ENCODE results near the gene COPG1. TPM values are rescaled to one million over a fixed set of nuclear protein-coding genes. Genes with fewer than 3 reads are reported as not detected.

Gene COPG1
- total and polyA plus RNA-seq, 9 of the 15 experiments (the other 6 are each of a cell fraction or from before 2014, with no cell fraction given) = 40.3 to 105 (median 62.4) TPM

GRCh38 chr3:129211772-129212171 is 37.6 kb upstream of the COPG1 start:
- H3K4me3 ChIP-seq = no peak overlapping the region
- peak overlapping the region; percentile 73 for H2AFZ ChIP-seq (ENCODE audit: low read depth, low read length)
- H3K4me2 ChIP-seq (ENCODE audit: insufficient read depth, low read length) = peak overlapping the region; percentile 14; the same call in 1 of the 2 replicates
- H3K27ac ChIP-seq (ENCODE audit: extremely low read depth, low read depth, low read length) = peak overlapping the region; percentile 60
- no peaks in the 10 kb centered on the region for H3K27me3 ChIP-seq (ENCODE audit: control insufficient read depth in 2 of 2, insufficient read depth in 2 of 2, low read length in 2 of 2)
- in situ Hi-C loops (cut with MboI) = no loop called here
- no peaks in the 10 kb centered on the region for H3K9me3 ChIP-seq (replicated peaks; ENCODE audit: control insufficient read depth, insufficient read depth, low read depth, low read length)
- BruUV-seq (replicated peaks) = no TSS peak
- H3K36me3 ChIP-seq (ENCODE audit: control insufficient read depth, insufficient read depth, low read length) = no peaks in the 10 kb centered on the region
- no peaks in the 10 kb centered on the region for H3K79me2 ChIP-seq (ENCODE audit: control insufficient read depth, insufficient read depth, low read length)
- FAIRE-seq (peak; percentile 86), DNase-seq (ENCODE audit: extremely low read depth in 1 of 4, low spot score in 3 of 4) (peak; percentile 55 to 73 (median 58)), ATAC-seq (peak; percentile 96)
- H4K20me1 ChIP-seq (replicated peaks; ENCODE audit: control insufficient read depth, insufficient read depth, low read length) = no peaks in the 10 kb centered on the region
- intact Hi-C loops (cut with micrococcal nuclease) = no loop called here
- WGBS (ENCODE audit: insufficient coverage, low coverage, missing lambda C conversion rate) = 4% methylated on average over 5 of the region's 6 CpGs
- H3K9me1 ChIP-seq (ENCODE audit: control insufficient read depth, insufficient read depth, low read length) = no peaks in the 10 kb centered on the region
- ChIA-PET CTCF (ENCODE audit: low intra/inter-chr PET ratio) (no interaction called here), POLR2A (interaction anchor here (1.0 to 1.5 kb wide), 2 partner anchors 13 to 46 kb away, joined by 3 to 5 read pairs; no protein-coding TSS in a partner anchor)
- peak overlapping the region in 1 of 2 experiments; percentile 85; a peak in 2 of 4 replicates for H3K9ac ChIP-seq (ENCODE audit: insufficient read depth in 1 of 2, low read depth in 2 of 2, low read length in 2 of 2)
- H3K4me1 ChIP-seq (replicated peaks in 1 of 2; ENCODE audit: control insufficient read depth in 2 of 2, insufficient read depth in 2 of 2, low read length in 2 of 2) = peaks cover 4 to 9% of the 10 kb centered on the region in 2 experiments; a peak in 4 of 5 replicates
- TF ChIP-seq SRSF9 (IDR thresholded peaks at IDR 0.05; ENCODE audit: borderline replicate concordance, low read depth, low read length) = no peak
- peak; percentile 48; the same call in 1 of the 2 replicates for TF ChIP-seq ZNF589 (CRISPR knock-in tag; IDR thresholded peaks at IDR 0.05; ENCODE audit: low read depth)
- TF ChIP-seq ZBTB7A (IDR thresholded peaks at IDR 0.05; ENCODE audit: borderline replicate concordance, control insufficient read depth, low read depth, low read length) = peak; percentile 41; the same call in 1 of the 2 replicates
- TF ChIP-seq, protein P1, sequence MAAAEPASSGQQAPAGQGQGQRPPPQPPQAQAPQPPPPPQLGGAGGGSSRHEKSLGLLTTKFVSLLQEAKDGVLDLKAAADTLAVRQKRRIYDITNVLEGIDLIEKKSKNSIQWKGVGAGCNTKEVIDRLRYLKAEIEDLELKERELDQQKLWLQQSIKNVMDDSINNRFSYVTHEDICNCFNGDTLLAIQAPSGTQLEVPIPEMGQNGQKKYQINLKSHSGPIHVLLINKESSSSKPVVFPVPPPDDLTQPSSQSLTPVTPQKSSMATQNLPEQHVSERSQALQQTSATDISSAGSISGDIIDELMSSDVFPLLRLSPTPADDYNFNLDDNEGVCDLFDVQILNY (CRISPR knock-in tag; IDR thresholded peaks at IDR 0.05) = no peak
- peak; percentile 47; the same call in 1 of the 2 replicates for TF ChIP-seq L3MBTL2 (IDR thresholded peaks at IDR 0.05)
- peak; percentile 61 for TF ChIP-seq SMARCE1 (IDR thresholded peaks at IDR 0.05)
- TF ChIP-seq RCOR1 (IDR thresholded peaks at IDR 0.05; ENCODE audit: borderline replicate concordance in 1 of 2, low read depth in 2 of 2, low read length in 2 of 2) = 0 out of 4 replicates have a peak, but pooled peaks of 1 of the 2 experiments have one; percentile 14
- TF ChIP-seq HMG20A (CRISPR knock-in tag; conservative IDR thresholded peaks at IDR 0.05) = no peak
- TF ChIP-seq ATF3 (IDR thresholded peaks at IDR 0.05) = peak; percentile 70
- TF ChIP-seq ATF3 (CRISPR knock-in tag; conservative IDR thresholded peaks at IDR 0.05) = no peak
- TF ChIP-seq MYNN (IDR thresholded peaks at IDR 0.05) = peak; percentile 63; the same call in 1 of the 2 replicates
- TF ChIP-seq MYNN (CRISPR knock-in tag; IDR thresholded peaks at IDR 0.05) = no peak
- TF ChIP-seq DPF2 (IDR thresholded peaks at IDR 0.05) = peak; percentile 72; the same call in 1 of the 2 replicates
- TF ChIP-seq SMARCC2 (IDR thresholded peaks at IDR 0.05; ENCODE audit: low read depth) = 0 out of 2 replicates have a peak, but pooled peaks have one; percentile 50
- peak; percentile 36; the same call in 1 of the 2 replicates for TF ChIP-seq MTA3 (IDR thresholded peaks at IDR 0.05; ENCODE audit: borderline replicate concordance)
- TF ChIP-seq ARID1B (IDR thresholded peaks at IDR 0.05) = peak; percentile 62
- TF ChIP-seq TFAM (CRISPR knock-in tag; conservative IDR thresholded peaks at IDR 0.05) = no peak
- TF ChIP-seq ZNF316 (IDR thresholded peaks at IDR 0.05) = peak; percentile 94
- TF ChIP-seq FOSL1 (tag; conservative IDR thresholded peaks at IDR 0.05) = peak; percentile 81
- no peak for TF ChIP-seq ZNF561 (CRISPR knock-in tag; conservative IDR thresholded peaks at IDR 0.05)
- TF ChIP-seq JUND (IDR thresholded peaks at IDR 0.05; ENCODE audit: borderline replicate concordance, low read depth, low read length) = peak; percentile 66; the same call in 1 of the 2 replicates
- peak; percentile 59; the same call in 1 of the 3 replicates for TF ChIP-seq JUND (tag; IDR thresholded peaks at IDR 0.05; ENCODE audit: borderline replicate concordance, low read depth, low read length)
- 0 out of 2 replicates have a peak, but pooled peaks have one; percentile 14 for TF ChIP-seq CEBPB (tag; IDR thresholded peaks at IDR 0.05)
- peak; percentile 34 for TF ChIP-seq NEUROD1 (IDR thresholded peaks at IDR 0.05; ENCODE audit: borderline replicate concordance, low read depth, low read length, partially characterized antibody)

Data from K562 (cell line).